Skin epidermis (tissue), 12 donors: Measurements from ENCODE around the gene HECW1.

Source experiments
- H3K27ac ChIP-seq, 21 experiments: fragments of 200-600 bp; sonication (generic) in 11 of 21; one replicate each; pipeline ENCODE4 v1.5.0; 2020; ENCODE audit warnings: mild to moderate bottlenecking in 3 of 21, inconsistent platforms in 2 of 21, moderate library complexity in 2 of 21
- H3K4me3 ChIP-seq, 7 experiments: fragments of 200-600 bp; sonication (generic) in 2 of 7; one replicate each; pipeline ENCODE4 v1.5.0; 2020; ENCODE audit warnings: inconsistent platforms in 2 of 7, mild to moderate bottlenecking in 2 of 7, moderate library complexity in 1 of 7

Gene HECW1

DNA sequence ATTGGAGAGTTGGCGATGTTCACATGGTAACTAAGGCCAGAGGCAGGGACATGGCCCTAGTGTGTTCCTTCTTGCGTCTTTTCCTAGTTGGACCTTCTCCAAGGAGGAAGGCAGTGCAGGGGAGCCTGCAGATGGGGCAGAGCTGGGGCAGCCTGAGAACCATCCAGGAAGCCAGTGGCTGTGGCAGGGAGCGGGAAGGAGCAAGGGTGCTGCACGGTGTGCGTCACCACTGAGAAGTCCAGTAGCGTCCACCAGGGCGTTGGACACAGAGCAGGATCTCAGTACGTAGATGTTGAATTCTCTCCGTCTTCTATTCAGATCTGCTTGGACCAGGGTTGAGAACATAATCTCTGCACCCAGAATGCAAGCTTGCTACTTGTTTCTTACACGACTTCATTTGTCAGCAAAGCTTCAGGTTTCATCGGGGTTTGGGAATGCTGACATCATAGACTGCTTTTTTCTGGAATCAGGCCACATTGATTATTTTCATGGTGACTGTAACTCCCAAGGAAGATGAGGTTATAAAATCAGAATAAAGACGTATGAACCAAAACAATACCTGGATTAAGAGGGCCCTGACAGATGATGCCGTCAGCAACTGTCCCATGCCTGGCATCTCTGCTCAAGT is 130.3 kb downstream of the HECW1 start:
- H3K4me3 ChIP-seq: no peak overlapping the region
- no peak overlapping the region for H3K27ac ChIP-seq

DNA sequence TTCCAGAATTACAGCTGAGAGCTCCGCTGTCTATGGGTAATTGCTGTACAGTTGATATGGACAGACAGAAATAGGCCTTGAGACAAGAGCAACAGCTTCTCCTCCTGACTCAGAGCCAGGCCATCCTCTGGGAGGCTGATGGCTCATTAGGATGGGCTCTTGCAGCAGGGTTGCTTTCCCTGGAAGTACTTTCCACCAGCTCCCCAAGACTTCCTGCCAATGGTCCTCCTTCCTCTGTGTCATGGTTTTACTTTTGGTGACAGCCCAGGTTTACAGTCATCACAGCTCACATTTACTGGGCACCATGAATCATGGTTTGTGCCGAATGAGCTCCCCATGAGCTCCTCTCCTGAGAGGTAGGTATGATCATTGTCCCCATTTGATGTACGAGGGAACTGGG is 131.8 kb downstream of the HECW1 start:
- Histone ChIP-seq H3K27ac (no peak overlapping the region), H3K4me3 (no peak overlapping the region)

DNA sequence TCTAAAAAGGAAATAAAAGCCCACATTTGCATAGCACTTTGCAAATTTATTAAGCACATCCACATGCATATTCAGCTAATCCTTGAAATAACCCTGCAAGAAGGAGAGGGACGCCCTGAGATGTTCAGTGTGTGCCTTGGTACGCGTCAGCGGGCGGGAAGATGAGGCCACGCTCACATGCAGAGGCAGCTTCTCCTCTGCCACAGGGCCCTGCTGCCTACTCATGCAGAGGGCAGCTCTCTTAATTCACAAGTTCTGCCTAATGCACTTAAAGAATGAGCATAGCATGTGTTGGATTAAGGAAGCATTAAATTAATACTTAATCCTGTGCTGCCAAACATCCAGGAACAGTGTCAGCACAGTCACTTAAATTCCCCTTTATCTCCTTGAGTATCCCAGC is 132.3 kb downstream of the HECW1 start:
- no peak overlapping the region for H3K27ac ChIP-seq
- H3K4me3 ChIP-seq: no peak overlapping the region

- no peak overlapping the region for H3K27ac ChIP-seq
These were observed 135.3 kb downstream of the HECW1 start for GRCh38 chr7:43247757-43248156.

GRCh38 chr7:43248553-43248952 is 136.1 kb downstream of the HECW1 start:
- peak overlapping the region in 4 of 7 experiments; percentile 8 to 14 (median 13) for H3K4me3 ChIP-seq
- peak overlapping the region in 5 of 21 experiments; percentile 67 to 73 (median 69) for H3K27ac ChIP-seq

More at GRCh38 chr7:43247757-43248156, 135.3 kb downstream of the HECW1 start:
- H3K4me3 ChIP-seq: no peak overlapping the region

GRCh38 chr7:43248961-43249822 is 136.7 kb downstream of the HECW1 start:
- Histone ChIP-seq H3K27ac (peak overlapping the region in 6 of 21 experiments; percentile 27 to 73 (median 69)), H3K4me3 (peak overlapping the region in 5 of 7 experiments; percentile 8 to 14 (median 12))

DNA sequence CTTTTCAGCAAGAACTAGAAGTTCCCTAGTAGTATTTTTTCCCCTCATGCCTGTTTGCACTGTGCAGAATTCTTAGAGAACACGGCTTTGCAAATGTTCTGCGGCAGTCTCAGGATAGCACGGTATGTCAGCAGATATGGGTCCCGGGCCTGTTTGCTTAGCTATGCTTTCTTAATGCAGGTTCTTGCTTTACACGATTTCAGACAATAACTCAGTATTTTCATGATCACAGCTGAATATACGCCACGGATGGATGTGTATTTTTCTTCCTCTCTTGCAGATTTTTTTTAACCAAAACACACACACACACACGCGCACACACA is 137.3 kb downstream of the HECW1 start:
- Histone ChIP-seq H3K27ac (peak overlapping the region in 4 of 21 experiments; percentile 5 to 70 (median 48)), H3K4me3 (no peak overlapping the region)

- Histone ChIP-seq H3K4me3 (no peak overlapping the region), H3K27ac (no peak overlapping the region)
These were observed 148.8 kb downstream of the HECW1 start for GRCh38 chr7:43260980-43261878.

DNA sequence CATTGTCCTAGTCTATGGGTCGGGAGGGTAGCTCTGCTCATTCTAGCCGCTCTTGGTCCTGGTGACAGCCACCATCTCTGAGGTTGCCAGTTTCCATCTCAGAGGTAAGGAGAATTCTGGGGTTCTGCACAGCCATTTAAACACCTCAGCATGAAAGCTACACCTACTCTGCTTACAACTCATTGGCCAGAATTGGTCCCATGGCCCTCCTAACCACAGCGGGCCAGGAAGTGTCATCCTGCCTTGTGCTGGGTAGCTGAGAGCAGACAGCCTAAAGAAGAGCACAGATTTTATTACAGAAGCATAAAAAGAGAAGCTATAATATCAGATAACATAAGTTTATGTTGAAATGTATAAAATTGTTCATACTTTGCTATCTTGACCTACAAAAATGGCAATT is 152.7 kb downstream of the HECW1 start:
- Histone ChIP-seq H3K27ac (no peak overlapping the region), H3K4me3 (no peak overlapping the region)

DNA sequence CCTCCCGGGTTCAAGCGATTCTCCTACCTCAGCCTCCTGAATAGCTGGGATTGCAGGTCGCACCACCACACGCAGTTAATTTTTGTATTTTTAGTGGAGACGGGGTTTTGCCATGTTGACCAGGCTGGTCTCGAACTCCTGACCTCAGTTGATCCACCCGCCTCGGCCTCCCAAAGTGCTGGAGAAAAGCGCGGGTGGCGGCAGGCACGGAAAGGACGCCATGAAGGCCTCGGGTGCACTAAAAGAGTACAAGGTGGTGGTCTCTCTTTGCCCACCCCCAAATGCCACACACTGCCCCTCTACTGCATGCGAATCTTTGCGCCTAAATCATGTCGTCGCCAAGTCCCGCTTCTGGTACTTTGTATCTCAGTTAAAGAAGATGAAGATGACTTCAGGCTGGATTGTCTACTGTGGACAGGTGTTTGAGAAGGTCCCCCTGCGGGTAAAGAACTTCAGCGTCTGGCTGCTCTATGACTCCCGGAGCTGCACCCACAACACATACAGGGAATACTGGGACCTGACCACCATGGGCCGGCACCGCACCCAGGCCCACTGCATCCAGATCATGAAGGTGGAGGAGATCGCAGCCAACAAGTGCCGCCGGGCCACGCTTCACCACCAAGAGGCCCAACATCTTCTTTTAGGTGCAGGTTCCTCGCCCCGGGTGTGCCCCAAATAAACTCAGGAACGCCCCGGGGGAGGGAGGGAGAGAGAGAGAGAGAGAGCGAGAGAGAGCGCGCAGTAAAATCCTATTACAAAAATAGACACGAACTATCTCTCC is 161.7 kb downstream of the HECW1 start:
- no peak overlapping the region for H3K4me3 ChIP-seq
- H3K27ac ChIP-seq: no peak overlapping the region

DNA sequence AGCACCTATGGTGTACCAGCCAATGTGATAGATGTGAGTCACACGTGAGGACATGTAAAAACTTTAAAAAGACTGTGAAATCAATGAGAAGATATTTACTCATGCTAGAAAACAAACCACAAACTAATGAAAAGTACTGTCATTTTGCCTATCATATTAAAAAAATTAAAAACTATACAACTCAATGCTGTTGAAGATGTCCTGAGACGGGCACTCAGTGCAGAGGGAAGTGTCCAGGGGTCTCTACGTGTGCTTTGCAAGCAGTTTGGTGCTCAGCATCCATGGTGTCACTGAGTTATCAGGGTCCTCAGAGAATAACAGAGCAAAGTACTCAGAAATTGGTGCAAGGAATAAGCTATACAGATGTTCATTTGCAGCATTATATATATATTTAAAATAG is 162.3 kb downstream of the HECW1 start:
- Histone ChIP-seq H3K4me3 (no peak overlapping the region), H3K27ac (no peak overlapping the region)

- Histone ChIP-seq H3K4me3 (no peak overlapping the region), H3K27ac (no peak overlapping the region)
These were observed 164.1 kb downstream of the HECW1 start for GRCh38 chr7:43276547-43276946.

DNA sequence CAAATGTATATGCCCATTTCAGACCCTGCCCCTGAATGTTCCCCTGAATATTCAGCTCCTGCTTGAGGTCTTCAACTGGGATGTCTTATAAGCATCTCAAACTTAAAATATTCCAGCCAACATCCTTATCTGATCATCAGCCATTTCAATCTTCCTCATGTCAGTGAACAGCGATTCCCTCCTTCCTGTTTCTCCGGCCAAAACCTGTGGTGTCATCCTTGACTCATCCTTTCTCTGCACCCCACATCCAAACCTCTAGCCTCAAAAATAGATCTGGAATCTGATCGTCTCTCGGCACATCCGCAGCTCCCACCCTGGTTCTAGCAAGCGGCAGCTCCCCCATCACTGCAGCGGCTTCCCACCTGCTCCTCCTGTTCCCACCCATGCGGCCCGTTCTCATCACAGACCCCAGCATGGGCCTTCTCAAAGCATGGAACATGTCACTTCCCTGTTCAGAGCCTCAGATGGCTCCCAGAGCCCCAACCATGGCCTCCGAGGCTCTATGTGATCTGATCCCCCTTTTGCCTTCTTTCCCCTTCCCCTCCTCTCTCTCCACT is 165.7 kb downstream of the HECW1 start:
- H3K27ac ChIP-seq: no peak overlapping the region
- H3K4me3 ChIP-seq: no peak overlapping the region

GRCh38 chr7:43281268-43281667 is 168.8 kb downstream of the HECW1 start:
- H3K4me3 ChIP-seq: no peak overlapping the region
- no peak overlapping the region for H3K27ac ChIP-seq

- H3K4me3 ChIP-seq: no peak overlapping the region
- H3K27ac ChIP-seq: no peak overlapping the region
These were observed 171.3 kb downstream of the HECW1 start for GRCh38 chr7:43283706-43284105.

GRCh38 chr7:43289826-43290225 is 177.4 kb downstream of the HECW1 start:
- Histone ChIP-seq H3K27ac (no peak overlapping the region), H3K4me3 (no peak overlapping the region)

- no peak overlapping the region for H3K4me3 ChIP-seq
These were observed 178.5 kb downstream of the HECW1 start for GRCh38 chr7:43290978-43291377.

GRCh38 chr7:43291789-43292188 is 179.3 kb downstream of the HECW1 start:
- Histone ChIP-seq H3K4me3 (no peak overlapping the region), H3K27ac (no peak overlapping the region)

More at GRCh38 chr7:43290978-43291377, 178.5 kb downstream of the HECW1 start:
- H3K27ac ChIP-seq: no peak overlapping the region

DNA sequence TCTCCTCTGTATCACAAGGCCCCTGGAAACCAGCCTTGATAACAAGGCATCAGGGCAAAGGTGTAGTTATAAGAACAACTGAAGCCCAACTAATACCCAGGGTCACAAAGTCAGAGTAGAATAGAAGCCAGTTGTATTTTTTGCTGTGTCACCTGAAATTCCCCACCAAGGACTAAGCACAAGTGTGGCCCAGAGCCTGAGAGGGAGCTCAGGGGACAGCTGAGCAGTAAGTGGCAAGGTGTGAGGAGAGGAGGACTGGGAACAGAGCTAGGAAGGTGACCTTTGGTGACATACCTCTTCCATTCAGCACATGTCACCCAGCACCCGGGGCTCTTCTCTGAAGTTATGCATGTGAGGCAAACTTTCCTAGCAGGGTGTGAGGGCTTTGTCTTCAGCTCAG is 179.9 kb downstream of the HECW1 start:
- Histone ChIP-seq H3K27ac (no peak overlapping the region), H3K4me3 (no peak overlapping the region)
